ENCODE data around the gene NKX2-1.
"Not testable (repeated sequence)": the region's sequence is repeated elsewhere in the genome, so short reads cannot be mapped to it uniquely, and the experiment has no call there.

NKX2-1 gene

GRCh38 chr14:36519431-36520321 lies at the start of gene NKX2-1:
NKX2-1 (minus strand) TSS chr14:36520232; CDS start chr14:36520129, 103 bp downstream.
- no peak for DNase-seq

DNA sequence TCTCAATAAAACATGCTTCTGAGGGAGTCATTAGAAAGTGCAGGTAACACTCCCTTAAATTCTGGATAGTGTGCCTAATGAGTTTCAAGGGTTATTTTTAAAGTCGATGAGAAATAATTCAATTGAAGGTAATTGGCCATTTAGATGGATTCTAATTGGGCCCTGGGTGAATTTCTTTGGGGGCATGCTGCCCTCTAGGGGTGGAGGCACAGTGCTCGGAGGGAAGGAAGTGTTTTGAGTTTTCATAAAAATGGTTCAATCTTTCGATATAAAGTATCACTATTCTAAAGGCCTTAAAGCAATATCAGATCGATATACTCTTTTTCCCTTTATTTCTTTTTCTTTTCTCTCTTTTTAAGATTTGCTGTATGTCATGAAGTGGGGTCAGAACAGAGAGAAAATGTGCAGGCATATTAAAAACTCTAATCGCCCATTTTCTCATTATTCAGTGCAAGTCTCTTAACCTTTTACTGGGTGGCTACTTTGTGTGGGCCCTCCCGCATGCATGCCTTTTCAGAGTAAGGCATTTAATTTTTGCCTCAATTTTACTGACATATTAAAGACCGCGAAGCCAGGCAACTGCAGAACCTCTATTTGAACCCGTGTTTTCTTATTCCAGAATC lies 36.9 kb upstream of the NKX2-1 start:
- no peak for DNase-seq

GRCh38 chr14:36555998-36556743 lies 36.1 kb upstream of the NKX2-1 start:
- no peak for DNase-seq

DNA sequence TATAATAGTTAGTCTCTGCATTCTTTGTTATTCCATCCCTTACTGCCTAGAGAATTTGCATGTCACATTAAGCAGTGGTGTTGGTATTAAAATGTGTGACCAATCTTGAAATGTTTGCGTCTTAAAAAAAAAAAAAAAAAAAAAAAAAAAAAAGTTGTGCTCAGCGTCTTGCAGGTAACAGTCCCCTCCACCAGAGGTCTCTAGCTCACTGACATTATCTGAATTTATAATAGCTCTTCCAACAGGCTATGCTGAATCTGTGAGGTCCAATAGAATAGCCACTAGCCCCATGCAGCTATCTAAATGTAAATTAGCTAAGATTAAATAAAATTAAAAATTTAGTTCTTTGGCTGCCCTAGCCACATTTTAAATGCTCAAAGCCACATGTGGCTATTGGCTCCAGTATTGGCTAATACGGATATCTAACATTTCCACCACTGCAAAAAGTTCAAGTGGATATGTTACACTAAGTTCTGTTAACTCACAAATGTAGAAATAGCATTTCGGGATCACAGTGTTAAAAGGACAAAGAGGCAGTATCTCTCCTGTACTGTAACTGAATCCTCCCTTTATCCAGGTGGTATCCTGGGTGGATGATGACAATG lies 33.7 kb upstream of the NKX2-1 start:
- DNase-seq = peak; percentile 2

DNA sequence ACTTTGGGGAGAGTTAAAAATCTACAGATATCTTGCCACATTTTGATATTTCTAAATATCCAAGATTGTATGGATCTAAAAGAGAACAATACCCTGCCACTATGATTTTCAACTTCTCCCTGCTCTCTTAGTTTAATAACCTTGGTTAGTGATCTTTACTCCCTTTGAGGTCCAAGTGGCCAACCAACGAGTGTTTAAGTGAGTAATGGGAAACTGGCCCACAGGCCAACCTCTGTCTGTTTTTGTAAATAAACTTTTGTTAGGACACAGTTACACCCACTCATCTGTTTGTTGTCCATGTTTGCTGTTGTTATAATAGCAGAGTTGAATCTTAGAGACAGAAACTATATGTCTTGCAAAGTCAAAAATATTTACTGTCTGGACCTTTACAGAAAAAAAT lies 30.9 kb upstream of the NKX2-1 start:
- DNase-seq = no peak

DNA sequence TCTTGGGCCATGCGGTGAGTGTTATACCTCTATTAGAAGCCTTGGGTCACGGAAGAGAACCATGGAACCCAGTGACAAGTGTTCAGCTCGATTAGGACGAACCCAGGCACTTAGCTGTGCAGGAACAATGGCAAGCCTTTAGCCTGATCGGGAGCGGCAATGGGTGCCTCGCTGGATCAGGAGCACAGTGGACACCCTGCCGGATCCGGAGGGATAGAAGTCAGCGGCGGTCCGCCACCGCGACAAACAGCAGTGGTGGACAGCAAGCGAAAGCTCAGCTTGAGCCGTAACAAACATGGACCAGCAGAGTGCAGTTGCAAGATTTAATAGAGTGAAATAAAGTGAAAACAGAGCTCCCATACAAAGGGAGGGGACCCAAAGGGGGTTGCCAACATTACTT lies 24.2 kb upstream of the NKX2-1 start:
- DNase-seq = not testable (repeated sequence)

- no peak for DNase-seq
Observed at GRCh38 chr14:36538051-36538450, 18.0 kb upstream of the NKX2-1 start.

GRCh38 chr14:36529062-36529461 lies 9.0 kb upstream of the NKX2-1 start:
- no peak for DNase-seq

DNA sequence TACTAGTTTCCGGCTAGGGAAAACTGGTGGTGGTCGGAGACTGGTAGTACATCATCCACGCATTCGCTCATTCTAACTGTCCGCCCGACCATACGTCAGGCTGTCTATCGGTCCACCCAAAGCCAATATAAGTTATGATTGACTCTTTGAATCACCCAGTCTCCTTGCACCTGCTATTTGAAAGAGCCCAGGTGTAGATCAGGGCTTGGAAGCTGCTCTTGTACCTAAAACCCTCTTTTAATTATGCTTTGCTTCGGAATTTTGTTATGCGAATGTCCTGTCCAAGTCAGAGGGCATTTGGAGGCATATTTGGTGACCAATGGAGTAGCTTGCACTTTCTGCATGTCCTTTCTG lies 5.7 kb upstream of the NKX2-1 start:
- no peak for DNase-seq

DNA sequence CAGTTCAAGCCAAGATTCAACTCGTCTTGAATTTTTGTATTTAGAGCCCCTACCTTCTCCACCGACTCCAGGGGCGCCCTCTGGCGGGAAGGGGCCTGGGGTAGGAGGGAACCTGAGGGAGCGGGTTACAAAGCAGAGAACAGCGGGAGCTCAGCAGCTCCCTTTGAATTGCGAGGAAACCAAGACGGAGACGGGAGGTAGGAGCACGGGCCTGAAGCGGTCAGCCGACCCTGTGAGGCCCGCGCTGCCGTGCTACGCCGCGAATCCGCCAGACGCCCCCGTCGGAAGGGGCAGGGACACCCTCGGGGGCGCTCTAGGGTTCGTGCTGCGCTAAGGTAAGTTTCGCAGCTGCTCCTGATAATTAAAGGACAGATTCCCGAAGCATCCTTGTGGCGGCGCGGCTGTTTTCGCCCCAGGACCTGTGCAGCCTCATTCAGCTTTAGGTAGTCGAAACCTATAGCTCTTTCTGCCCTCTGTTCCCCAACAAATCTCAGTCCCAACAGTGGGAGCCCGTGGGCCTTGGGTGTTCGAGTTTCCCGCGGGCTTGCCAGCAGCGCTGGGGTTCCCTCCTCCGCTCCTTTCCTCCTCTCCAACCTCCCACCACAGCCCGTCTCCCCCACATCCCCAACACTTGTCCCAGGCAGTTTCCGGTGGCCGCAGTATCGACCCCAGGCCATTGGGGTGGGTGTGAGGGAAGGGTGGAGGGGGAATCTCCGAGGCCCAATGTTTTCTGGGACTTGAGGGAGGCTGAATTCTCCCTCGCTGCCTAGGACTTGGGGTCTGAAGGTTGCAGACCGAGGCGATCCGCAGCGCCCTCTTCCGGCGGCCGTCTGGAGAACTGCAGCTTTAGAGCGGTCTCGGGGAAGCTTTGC lies 5.1 kb upstream of the NKX2-1 start:
- no peak for DNase-seq

GRCh38 chr14:36524220-36524837 lies 4.3 kb upstream of the NKX2-1 start:
- DNase-seq = no peak

DNA sequence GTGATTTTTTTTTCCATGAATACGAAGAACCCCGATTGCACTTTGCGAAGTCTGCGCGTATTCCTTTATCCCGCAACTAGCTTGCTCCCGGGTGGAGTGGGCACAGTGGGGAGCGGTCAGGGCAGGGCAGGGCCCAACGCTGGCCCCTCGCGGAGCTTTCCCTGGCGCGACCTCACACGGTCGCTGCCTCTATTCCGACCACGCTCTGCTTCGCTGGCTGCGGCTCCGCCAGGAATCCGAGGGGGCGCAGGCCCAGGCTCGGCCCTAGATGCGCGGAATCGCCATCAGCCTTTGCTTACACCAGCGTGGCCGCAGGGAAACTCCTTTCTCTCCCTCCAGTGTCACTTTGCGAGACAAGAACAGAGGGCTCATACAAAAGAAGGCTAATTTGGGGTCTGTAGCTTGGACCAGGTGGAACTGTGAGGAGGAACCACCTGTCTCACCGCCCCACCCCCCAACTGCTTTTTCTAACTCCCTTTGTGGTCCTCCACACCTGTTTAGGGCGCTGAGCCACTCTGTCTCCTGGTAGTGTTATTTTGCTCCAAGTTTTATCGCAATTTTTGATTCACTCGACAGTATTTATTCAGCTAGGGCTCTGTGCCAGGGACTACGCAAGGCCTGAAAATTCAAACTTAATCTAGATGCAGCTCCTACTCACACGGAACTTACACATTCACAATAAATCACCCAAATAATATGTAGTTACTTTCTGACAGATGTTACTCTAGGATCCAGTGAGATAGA lies 3.1 kb upstream of the NKX2-1 start:
- DNase-seq = no peak

GRCh38 chr14:36522347-36522971 lies 2.4 kb upstream of the NKX2-1 start:
- DNase-seq = no peak

DNA sequence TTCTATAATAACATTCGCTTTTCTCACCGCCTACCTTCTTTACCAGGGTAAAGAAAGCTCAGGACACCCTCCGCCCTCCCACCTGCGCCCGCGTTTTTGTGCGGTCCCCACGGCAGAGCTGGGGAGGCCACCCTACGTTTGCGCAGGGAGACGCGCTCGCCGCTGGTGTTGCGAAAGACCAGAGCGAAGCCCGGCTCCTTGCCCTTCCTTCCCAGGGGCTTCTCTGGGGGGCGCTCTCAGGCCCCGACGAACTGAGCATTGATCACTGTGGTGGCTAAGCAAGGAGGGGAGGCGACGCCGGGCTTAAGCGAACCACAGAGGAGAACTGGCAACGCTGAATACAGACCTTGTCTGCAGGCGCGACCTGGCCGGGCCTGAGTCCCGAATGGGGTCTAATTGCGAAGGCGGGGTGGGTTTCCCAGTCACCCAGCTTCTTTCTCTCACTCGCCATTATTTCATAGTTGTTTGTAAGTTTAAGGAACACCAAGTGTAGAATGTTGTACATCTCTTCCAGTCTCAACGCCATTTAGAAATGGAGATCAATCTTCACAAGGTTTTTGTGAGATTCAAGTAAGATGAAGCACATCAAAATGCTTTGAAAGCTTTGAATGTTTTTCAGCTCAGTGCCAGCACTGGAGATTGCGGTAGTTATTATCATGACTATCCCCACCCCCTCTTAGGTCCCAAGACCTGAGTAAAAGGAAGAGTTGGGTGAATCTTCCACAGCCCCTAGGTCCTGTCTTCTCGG lies 1.7 kb upstream of the NKX2-1 start:
- no peak for DNase-seq

DNA sequence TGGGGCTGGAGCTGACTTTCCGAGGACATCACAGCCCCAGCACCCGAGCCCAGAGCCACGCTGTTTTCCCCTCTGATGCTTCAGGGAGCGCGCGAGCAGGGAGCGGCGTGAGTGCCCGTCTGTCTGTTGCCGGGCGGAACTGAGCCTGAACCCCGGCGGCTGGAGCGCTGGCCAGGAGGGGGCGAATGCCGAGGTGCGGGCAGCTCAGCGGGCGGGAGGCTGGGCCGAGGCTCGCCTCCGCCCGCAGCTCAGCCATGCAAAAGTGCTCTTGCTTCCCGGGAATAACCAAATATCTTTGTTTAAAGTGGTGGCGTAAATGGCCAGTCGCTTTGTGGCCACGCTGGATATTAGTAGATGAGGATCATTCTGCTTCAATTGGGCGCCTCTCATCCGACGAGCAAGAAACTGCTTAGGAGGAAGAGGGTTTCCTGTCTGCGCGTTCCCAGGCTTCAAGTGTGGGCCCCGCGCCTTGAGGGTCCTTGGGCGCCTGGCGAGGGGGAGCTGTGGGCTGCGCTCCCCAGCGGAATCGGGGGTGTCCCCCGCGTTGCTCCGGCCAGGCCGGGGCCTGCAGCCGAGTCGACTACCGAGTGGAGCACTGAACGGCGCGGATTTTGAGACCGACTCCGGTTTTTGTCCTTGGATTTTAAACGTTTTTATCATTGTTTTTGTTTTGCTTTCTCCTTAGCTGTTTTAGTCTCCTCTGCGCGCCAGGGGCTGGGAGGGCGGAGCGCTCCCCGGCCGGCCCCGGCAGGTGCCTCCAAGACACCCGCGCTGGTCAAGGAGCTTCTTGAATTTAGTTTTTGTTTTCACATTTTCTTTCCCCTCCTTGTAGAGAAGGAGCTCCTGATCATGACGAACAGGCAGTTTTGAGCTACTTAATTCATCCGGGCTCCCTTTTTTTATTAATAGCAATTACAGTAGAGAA lies 831 bp upstream of the NKX2-1 start:
- no peak for DNase-seq

DNA sequence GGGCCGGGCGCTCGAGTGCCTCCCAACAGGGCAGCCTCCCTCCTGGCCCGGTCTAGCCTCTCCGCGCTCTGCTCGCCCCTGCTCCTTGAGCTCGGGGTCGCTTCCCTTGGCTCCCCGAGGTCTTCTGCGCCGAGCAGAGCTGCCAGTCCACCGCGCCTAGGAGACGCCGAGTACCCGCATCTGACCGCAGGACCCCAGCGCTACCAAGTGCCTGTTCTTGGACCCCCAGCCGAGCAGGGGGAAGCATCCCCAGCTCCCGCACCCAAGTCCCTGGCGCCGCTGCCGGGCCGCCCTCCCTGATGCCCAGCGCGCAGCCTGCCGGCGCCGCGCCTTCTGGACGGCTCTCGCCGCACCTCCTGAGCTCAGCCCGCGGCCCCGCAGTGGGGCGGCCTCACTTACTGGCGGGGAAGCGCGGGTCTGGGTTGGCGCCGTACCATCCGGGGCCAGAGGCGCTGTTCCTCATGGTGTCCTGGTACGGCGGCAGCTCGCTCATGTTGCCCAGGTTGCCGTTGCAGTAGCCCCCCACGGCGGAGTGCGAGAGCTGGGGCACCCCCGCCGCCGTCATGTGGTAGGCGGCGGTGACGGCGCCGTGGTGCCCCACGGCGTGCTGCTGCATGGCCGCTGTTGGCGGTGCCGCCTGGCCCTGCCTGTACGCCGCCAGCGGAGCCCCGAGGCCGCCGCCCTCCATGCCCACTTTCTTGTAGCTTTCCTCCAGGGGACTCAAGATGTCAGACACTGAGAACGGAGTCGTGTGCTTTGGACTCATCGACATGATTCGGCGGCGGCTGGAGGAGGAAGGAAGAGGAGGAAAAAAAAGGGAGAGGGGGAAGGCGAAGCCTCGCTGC lies 1.2 kb downstream of the NKX2-1 start:
- no peak for DNase-seq

GRCh38 chr14:36518031-36518585 lies 1.9 kb downstream of the NKX2-1 start:
- DNase-seq = no peak
